GM06990 (cell line): ENCODE data around the gene KRT15.

ENCODE experiments used
- DNase-seq: peaks from one replicate; pipeline ENCODE4 v3.0.0-alpha.2; 2011; ENCODE audit not compliant: insufficient read length; ENCODE audit errors: extremely low read depth
- H3K27me3 ChIP-seq: replicated peaks from 2 replicates; pipeline ENCODE4 v1.6.0; 2011; ENCODE audit warnings: low read length; ENCODE audit not compliant: control insufficient read depth, insufficient read depth
- H3K36me3 ChIP-seq: 2 replicates; pipeline ENCODE4 v1.5.1; 2011; ENCODE audit warnings: low read length; ENCODE audit not compliant: control insufficient read depth, insufficient read depth
- H3K4me3 ChIP-seq: replicated peaks from 2 replicates; pipeline ENCODE4 v1.5.1; 2011; ENCODE audit warnings: low read depth, mild to moderate bottlenecking, control low read depth, low read length
- CTCF ChIP-seq: IDR thresholded peaks from 2 replicates; pipeline ENCODE4 v1.5.1; 2011; ENCODE audit warnings: low read length, control low read depth, mild to moderate bottlenecking, inconsistent platforms; ENCODE audit not compliant: insufficient read depth, poor library complexity, severe bottlenecking

Gene KRT15

GRCh38 chr17:41490000-41490990 lies 28.4 kb downstream of the KRT15 start:
- no peak for DNase-seq
- no peaks in the 10 kb centered on the region for H3K36me3 ChIP-seq
- H3K4me3 ChIP-seq = no peak overlapping the region
- H3K27me3 ChIP-seq = no peaks in the 10 kb centered on the region; the same call in 1 of the 2 replicates
- TF ChIP-seq CTCF = no peak

- no peak within 1 kb of the TSS for H3K4me3 ChIP-seq
- TF ChIP-seq CTCF = no peak
- H3K36me3 ChIP-seq = no peaks in the 10 kb centered on the region
- DNase-seq = no peak
- H3K27me3 ChIP-seq = no peaks in the 10 kb centered on the region; the same call in 1 of the 2 replicates
Observed at GRCh38 chr17:41489531-41489930, 29.2 kb downstream of the KRT15 start, which contains the start of gene KRT36. Gene KRT36, minus strand, starts transcription at chr17:41489910. Its CDS starts 46 bp downstream, at chr17:41489864.

GRCh38 chr17:41486809-41487530 lies 31.7 kb downstream of the KRT15 start:
- H3K27me3 ChIP-seq = no peaks in the 10 kb centered on the region; the same call in 1 of the 2 replicates
- no peaks in the 10 kb centered on the region for H3K36me3 ChIP-seq
- peak; percentile 18 for DNase-seq

GRCh38 chr17:41486316-41486715 lies 32.4 kb downstream of the KRT15 start:
- no peaks in the 10 kb centered on the region; the same call in 1 of the 2 replicates for H3K27me3 ChIP-seq
- no peak for DNase-seq
- TF ChIP-seq CTCF = no peak
- no peaks in the 10 kb centered on the region for H3K36me3 ChIP-seq
- no peak overlapping the region for H3K4me3 ChIP-seq

More at GRCh38 chr17:41486809-41487530, 31.7 kb downstream of the KRT15 start:
- H3K4me3 ChIP-seq = no peak overlapping the region
- peak; percentile 72 for TF ChIP-seq CTCF

GRCh38 chr17:41484920-41485904 lies 33.5 kb downstream of the KRT15 start:
- TF ChIP-seq CTCF = no peak
- Histone ChIP-seq H3K4me3 (no peak overlapping the region), H3K36me3 (no peaks in the 10 kb centered on the region), H3K27me3 (no peaks in the 10 kb centered on the region; the same call in 1 of the 2 replicates)
- DNase-seq = no peak
